Panc1 (cell line): ENCODE measurements around the gene MCM3AP. TPM values are rescaled to one million over a fixed set of nuclear protein-coding genes. Genes with fewer than 3 reads are reported as not detected.

ENCODE experiments used
- ATAC-seq: fragments of 200-7000 bp; cut with Tn5 transposase; 2 replicates; pipeline ENCODE4 v1.9.1; 2020; ENCODE audit warnings: mild to moderate bottlenecking, moderate library complexity
- BruUV-seq: library from RNA; stranded (reverse); fragments of 400-500 nt; replicated peaks from 2 replicates; lab custom pipeline; 2021; lab: Mats Ljungman, UMichigan
- CTCF ChIA-PET: fragments of 300-600 bp; sonication (Branson Sonifier 250); formaldehyde crosslinking; loops from one replicate; lab custom pipeline; 2022; ENCODE audit warnings: antibody characterized with exemption; lab: Charles Lee
- POLR2A ChIA-PET: fragments of 300-600 bp; sonication (Branson Sonifier 250); formaldehyde crosslinking; loops from one replicate; lab custom pipeline; 2022; ENCODE audit warnings: antibody characterized with exemption; lab: Charles Lee
- DNase-seq: peaks from one replicate; pipeline ENCODE4 v3.0.0-alpha.2; 2010; ENCODE audit warnings: low read depth, low spot score
- H3K27ac ChIP-seq: 2 replicates; pipeline ENCODE4 v1.5.1; 2011; ENCODE audit warnings: mild to moderate bottlenecking, low read length, inconsistent platforms
- H3K27me3 ChIP-seq: fragments of 200-500 bp; sonication (Bioruptor generic); 2 replicates; pipeline ENCODE4 v1.6.0; 2014; ENCODE audit warnings: low read length, inconsistent platforms; ENCODE audit not compliant: control insufficient read depth, insufficient read depth
- H3K36me3 ChIP-seq: fragments of 200-500 bp; sonication (Bioruptor generic); 2 replicates; pipeline ENCODE4 v1.5.1; 2014; ENCODE audit warnings: inconsistent platforms, mild to moderate bottlenecking, low read length, moderate library complexity; ENCODE audit not compliant: control insufficient read depth, insufficient read depth
- H3K4me1 ChIP-seq: 2 replicates; pipeline ENCODE4 v1.5.1; 2011; ENCODE audit warnings: inconsistent platforms, mild to moderate bottlenecking, low read length, moderate library complexity; ENCODE audit not compliant: control insufficient read depth, insufficient read depth
- H3K4me3 ChIP-seq, 2 experiments: 2 replicates each; pipeline ENCODE4 v1.5.1; 2011 to 2012; ENCODE audit warnings: low read depth in 2 of 2, low read length in 2 of 2, mild to moderate bottlenecking in 2 of 2, inconsistent platforms in 1 of 2, moderate library complexity in 1 of 2
- H3K9me3 ChIP-seq: fragments of 200-500 bp; sonication (Bioruptor generic); 2 replicates; pipeline ENCODE4 v1.5.1; 2014; ENCODE audit warnings: low read depth, mild to moderate bottlenecking, inconsistent platforms, low read length, moderate library complexity; ENCODE audit not compliant: control insufficient read depth, insufficient read depth
- CTCF ChIP-seq: fragments of 450-650 bp; IDR thresholded peaks from 2 replicates; pipeline ENCODE4 v1.5.1; 2017; ENCODE audit warnings: mild to moderate bottlenecking
- POLR2AphosphoS5 ChIP-seq: IDR thresholded peaks from 2 replicates; pipeline ENCODE4 v1.6.1; 2012; ENCODE audit warnings: mild to moderate bottlenecking, low read depth, low read length, moderate library complexity
- REST ChIP-seq, 2 experiments: IDR thresholded peaks; 2 replicates each; pipeline ENCODE4 v1.6.1; 2011 to 2012; ENCODE audit warnings: low read depth in 2 of 2, control low read depth in 1 of 2, low read length in 1 of 2, mild to moderate bottlenecking in 1 of 2, moderate library complexity in 1 of 2; ENCODE audit not compliant: insufficient read depth in 1 of 2
- SIN3A ChIP-seq: IDR thresholded peaks from 2 replicates; pipeline ENCODE4 v1.6.1; 2012; ENCODE audit warnings: low read depth, mild to moderate bottlenecking, low read length, moderate library complexity, borderline replicate concordance; ENCODE audit not compliant: insufficient read depth
- TCF7L2 ChIP-seq: IDR thresholded peaks from 2 replicates; pipeline ENCODE4 v1.6.1; 2011; ENCODE audit warnings: mild to moderate bottlenecking, low read depth, low read length, inconsistent platforms
- in situ Hi-C: cut with HindIII; loops from 2 replicates; pipeline ENCODE4 v1.10.0; 2016; ENCODE audit warnings: low sequenced_read_pairs, low pct_unique_long_range_greater_than_20kb
- intact Hi-C: fragments of 100-400 bp; cut with micrococcal nuclease; formaldehyde crosslinking; loops from one replicate; pipeline ENCODE4 v1.10.0; 2022; ENCODE audit not compliant: unreplicated experiment
- total RNA-seq: library from RNA; stranded (reverse); gene quantifications from one replicate; pipeline ENCODE4 v1.2.1, GENCODE V29; 2021; ENCODE audit not compliant: unreplicated experiment

Gene MCM3AP
- total RNA-seq, 1 experiment from 2014 or later: 95.0 TPM

- CTCF ChIA-PET: no interaction called here
- ATAC-seq (no peak), DNase-seq (no peak)
- Histone ChIP-seq H3K9me3 (no peaks in the 10 kb centered on the region), H3K36me3 (no peaks in the 10 kb centered on the region), H3K27me3 (no peaks in the 10 kb centered on the region), H3K27ac (no peak overlapping the region), H3K4me1 (no peaks in the 10 kb centered on the region), H3K4me3 (no peak overlapping the region)
- no TSS peak for BruUV-seq
- in situ Hi-C loops: no loop called here
- TF ChIP-seq CTCF (no peak), TCF7L2 (no peak), REST (IDR thresholded peaks at IDR 0.05; ENCODE audit: insufficient read depth in 1 of 2, low read depth in 2 of 2, low read length in 1 of 2) (no peak), POLR2AphosphoS5 (no peak), SIN3A (no peak)
- POLR2A ChIA-PET: no interaction called here
- intact Hi-C loops: no loop called here
Observed at GRCh38 chr21:46215436-46216131, 69.8 kb downstream of the MCM3AP start.

- no TSS peak for BruUV-seq
- Histone ChIP-seq H3K27me3 (no peaks in the 10 kb centered on the region), H3K9me3 (no peaks in the 10 kb centered on the region), H3K4me3 (no peak overlapping the region), H3K27ac (no peak overlapping the region), H3K36me3 (no peaks in the 10 kb centered on the region), H3K4me1 (no peaks in the 10 kb centered on the region)
- no peak for TF ChIP-seq CTCF
- DNase-seq (no peak), ATAC-seq (no peak)
- intact Hi-C loops (no loop called here), in situ Hi-C loops (no loop called here)
- POLR2A ChIA-PET: no interaction called here
- CTCF ChIA-PET: no interaction called here
Observed at GRCh38 chr21:46214478-46215340, 70.7 kb downstream of the MCM3AP start.
